GM12872 (cell line): ENCODE results near the gene TSPAN18.

Experiments
- TF ChIP-seq, protein P1 (sequence below): IDR thresholded peaks from 3 replicates; pipeline ENCODE4 v1.5.1; 2011; ENCODE audit warnings: low read depth, mild to moderate bottlenecking, low read length, moderate library complexity; ENCODE audit not compliant: insufficient read depth

TSPAN18 gene

DNA sequence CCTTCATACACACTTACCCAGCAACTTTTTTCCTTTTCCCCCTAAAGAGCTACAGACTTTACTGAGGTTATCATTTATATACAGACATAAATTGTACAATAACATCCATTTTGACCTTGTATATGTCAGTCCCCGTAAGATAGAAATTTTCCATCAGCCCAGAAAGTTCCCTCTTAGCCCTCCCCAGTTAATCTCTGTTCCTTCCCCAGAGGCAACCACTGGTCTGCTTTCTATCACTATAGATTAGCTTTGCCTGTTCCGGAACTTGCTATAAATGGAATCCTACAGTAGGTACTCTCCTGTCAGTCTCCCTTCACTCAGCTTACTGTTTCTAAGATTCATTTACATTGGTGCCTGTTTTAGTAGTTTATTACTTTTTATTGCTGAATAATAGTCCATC lies 54.9 kb downstream of the TSPAN18 start:
- TF ChIP-seq, protein P1, sequence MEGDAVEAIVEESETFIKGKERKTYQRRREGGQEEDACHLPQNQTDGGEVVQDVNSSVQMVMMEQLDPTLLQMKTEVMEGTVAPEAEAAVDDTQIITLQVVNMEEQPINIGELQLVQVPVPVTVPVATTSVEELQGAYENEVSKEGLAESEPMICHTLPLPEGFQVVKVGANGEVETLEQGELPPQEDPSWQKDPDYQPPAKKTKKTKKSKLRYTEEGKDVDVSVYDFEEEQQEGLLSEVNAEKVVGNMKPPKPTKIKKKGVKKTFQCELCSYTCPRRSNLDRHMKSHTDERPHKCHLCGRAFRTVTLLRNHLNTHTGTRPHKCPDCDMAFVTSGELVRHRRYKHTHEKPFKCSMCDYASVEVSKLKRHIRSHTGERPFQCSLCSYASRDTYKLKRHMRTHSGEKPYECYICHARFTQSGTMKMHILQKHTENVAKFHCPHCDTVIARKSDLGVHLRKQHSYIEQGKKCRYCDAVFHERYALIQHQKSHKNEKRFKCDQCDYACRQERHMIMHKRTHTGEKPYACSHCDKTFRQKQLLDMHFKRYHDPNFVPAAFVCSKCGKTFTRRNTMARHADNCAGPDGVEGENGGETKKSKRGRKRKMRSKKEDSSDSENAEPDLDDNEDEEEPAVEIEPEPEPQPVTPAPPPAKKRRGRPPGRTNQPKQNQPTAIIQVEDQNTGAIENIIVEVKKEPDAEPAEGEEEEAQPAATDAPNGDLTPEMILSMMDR, result no peak

DNA sequence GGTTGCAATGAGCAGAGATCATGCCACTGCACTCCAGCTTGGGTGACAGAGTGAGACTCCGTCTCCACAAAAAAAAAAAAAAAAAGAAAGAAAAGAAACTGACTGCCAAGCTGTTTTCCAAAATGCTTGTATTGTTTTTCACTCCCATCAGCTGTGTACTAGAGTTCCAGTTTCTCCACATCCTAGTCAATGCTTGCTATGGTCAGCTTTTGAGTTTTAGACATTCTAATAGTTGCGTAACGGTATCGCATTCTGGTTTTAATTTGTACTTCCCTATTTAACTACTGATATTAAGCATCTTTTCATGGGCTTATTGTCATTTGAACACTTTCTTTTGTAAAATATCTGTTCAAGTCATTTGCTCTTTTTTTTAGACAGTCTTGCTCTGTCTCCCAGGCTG lies 55.7 kb downstream of the TSPAN18 start:
- TF ChIP-seq, protein P1, result no peak

DNA sequence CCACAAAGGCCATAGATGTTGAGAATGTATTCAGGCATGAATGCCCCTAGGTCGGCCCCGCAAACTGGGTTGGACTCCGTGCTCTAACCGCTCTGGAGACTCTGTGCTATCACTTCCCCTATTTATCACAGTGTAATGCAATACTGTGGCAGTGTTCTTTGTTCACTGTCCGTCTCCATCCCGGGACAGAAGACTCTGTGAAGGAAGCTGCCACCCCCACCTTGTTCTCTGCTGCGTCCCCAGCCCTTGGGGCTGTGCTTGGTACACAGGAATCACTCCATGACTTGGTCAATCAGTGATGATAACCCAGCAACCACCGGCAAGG lies 57.6 kb downstream of the TSPAN18 start:
- TF ChIP-seq, protein P1, result no peak

DNA sequence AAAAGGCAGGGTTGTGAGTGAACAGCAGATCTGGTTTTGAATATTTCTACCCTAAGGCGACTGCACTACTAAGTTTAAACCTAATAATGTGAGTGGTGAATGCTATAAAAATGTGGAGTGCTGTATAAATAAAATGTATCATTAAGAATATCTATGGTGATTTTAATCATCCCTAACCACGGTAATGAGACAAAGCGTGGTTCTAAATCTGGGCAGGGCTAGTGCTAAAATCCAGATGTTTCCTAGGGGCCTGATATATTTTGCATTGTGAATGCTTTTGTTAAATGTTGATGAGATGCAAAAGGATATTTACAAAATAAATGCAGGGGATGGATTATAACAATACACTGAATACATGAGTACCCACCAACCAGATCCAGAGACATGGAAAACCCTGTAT lies 58.1 kb downstream of the TSPAN18 start:
- TF ChIP-seq, protein P1, result no peak

DNA sequence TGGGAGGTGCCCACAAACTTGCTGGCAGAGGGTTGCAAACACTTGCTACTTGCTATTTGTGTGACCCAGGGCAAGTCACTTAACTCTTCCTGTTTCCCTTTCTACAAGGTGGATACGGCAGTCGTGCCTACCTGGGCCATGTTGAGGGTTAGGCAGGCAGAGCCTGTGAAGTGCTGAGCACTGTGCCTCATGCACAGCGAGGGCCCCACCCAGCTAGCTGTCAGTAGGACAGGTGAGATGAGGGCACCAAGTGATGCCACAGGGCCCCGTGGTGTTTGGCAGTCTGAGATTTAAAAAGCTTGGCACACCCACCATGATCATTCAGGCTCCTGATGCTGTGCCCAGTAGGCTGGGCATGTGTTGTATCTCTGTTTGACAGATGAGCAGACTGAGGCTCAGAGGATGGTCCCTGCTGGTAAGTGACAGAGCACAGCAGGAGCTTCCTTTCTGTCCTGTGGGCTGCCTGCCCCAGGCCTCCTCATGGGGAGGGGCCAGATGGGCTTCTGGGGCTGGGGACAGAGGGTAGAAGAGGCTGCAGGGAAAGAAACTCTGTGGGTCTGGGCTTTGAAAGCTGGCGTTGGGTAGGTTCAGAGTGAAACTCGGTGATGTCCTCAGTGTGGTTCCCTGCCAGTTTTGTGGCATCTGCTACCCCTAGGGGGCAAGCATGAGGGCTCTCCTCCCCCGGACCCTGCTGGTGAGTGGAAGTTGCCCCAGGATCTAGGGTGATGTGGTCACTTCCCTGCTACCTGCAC lies 59.3 kb downstream of the TSPAN18 start:
- TF ChIP-seq, protein P1, result peak; percentile 52; the same call in 2 of the 3 replicates

DNA sequence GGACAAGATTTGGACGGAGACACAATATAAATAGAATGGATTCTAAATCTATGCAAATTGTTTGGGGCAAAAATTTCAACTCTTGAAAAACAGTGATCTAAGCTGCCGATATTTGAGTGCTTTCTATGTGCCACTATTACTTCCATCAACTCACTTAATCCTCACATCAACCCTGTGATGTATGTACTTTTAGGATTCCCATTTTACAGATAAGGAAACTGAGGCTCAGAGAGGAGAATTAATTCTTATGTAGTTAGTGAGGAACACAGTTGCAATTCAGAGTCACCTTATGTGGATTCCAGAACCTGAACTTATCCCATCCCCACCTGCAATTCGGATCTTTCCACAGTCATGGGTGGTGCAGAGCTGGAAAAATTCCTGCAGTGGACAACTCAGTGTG lies 60.3 kb downstream of the TSPAN18 start:
- TF ChIP-seq, protein P1, result no peak

DNA sequence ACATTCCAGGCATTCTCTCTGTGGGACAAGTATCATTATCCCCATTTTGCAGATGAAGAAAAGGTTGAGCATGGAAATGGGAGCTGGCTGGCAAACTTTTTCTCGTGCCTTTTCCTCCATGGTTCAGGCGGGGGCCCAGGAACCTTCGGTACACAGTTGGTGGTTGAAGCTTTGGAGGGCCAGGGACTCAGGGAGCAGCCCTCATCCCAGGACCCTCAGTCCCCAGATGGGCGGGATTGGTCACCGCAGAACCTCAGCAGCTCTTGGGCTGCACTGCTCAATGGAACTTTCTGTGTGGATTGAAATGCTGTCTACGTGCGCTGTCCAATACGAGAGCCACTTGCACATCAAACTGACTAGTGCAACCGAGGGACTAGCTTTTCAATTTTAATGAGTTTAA lies 61.2 kb downstream of the TSPAN18 start:
- TF ChIP-seq, protein P1, result no peak
